IPS-NIHi7 (cell line): ENCODE results near the gene ADCY7.
A peak's percentile ranks its signal among the peaks of the same experiment; 100 is the strongest.

Experiments
- DNase-seq: peaks from one replicate; pipeline ENCODE4 v3.0.0; 2012; ENCODE audit warnings: mixed read lengths; ENCODE audit errors: extremely low spot score

ADCY7 gene

DNA sequence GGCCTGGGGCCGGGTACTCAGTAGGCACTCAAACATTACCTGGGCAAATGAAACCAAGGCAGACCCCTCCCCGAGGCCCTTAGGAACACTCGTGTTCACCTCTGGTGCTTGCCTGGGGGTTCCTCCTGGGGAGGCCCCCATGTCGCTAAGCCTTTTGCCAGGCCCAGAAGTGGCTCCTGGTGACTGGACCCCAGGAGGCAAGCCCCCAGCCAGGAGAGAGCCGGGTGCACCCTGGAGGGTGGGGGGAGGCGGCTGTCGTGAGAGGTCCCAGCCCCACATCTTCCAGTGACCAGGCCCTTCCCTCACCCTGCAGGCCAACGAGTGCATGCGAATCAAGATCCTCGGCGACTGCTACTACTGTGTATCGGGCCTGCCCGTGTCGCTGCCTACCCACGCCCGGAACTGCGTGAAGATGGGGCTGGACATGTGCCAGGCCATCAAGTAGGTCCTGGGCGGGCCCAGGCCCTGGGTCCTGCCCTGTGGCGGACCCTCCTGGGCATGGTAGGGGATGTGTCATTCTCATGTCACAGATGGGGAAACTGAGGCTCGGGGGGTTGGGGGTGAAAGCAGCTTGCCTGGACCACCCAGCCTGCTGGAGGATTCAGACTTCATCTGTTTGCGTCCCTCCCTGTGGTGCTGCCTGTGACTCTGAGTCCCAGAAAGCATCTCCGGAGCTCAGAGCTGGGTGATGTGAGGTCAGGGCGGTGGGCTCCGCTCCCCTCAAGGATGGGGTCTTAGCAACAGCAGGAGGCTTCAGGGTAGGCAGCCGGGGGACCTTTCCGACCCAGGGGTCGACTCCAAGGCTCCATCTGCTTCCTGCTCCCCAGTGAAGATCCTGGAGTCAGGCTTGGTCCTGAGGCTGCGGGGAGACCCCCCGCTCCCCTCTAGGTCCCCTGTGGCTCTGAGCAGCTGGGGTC is 32.5 kb downstream of the ADCY7 start:
- no peak for DNase-seq

DNA sequence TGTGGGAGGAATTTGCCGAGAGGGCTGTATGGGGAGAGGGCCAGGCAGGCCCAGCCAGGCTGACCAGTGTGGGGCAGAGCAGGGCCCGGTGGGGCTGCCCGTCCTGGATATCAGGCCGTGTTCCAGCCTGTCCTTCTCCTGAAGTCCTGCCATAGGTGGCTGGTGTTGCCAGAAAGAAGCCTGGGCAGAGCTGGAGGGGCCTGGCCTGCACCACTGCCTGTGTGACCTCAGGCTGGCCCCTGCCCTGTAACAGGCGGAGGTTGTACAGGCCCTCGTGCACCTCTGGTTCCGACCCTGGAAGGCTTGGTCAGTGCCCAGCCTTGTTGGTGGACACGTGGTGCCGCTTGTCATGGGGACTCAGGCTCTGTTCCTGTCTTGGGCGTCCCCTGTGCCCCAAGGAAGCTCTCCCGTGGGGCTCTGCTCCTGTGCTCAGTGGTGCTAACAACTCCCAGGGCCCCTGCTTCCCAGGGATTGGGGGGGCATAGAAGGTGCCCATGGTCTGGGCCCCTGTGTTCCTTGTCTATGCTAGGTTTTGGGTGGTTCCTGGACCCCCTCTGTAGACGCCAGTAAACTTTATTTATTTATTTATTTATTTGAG is 33.3 kb downstream of the ADCY7 start:
- no peak for DNase-seq

DNA sequence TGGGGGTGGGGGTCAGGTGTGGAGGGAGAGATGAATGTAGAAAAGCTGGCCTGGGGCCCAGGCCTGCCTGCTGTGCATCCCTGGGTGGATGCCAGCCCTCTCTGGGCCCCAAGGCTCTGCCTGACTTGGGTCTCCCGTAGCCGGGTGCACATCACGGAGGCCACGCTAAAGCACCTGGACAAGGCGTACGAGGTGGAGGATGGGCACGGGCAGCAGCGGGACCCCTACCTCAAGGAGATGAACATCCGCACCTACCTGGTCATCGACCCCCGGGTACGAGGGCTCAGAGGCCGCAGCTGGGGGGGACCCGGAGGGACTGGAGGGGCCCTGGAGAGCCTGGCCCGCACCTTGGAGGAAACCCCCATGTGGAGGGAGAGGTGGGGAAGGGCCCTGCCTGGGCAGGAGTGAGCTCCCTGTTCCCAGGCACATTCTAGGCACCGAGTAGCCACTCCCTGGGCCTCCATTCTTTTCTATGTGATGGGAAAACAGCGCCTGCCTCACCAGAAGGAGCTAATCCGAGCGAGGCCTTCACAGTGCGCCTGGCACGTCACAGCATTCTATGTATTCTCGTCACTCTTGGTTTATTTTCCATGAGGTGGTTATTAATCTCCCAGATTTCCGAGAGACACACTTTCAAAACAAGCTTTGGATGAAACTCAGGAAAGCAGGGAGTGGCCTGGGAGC is 34.7 kb downstream of the ADCY7 start:
- no peak for DNase-seq

DNA sequence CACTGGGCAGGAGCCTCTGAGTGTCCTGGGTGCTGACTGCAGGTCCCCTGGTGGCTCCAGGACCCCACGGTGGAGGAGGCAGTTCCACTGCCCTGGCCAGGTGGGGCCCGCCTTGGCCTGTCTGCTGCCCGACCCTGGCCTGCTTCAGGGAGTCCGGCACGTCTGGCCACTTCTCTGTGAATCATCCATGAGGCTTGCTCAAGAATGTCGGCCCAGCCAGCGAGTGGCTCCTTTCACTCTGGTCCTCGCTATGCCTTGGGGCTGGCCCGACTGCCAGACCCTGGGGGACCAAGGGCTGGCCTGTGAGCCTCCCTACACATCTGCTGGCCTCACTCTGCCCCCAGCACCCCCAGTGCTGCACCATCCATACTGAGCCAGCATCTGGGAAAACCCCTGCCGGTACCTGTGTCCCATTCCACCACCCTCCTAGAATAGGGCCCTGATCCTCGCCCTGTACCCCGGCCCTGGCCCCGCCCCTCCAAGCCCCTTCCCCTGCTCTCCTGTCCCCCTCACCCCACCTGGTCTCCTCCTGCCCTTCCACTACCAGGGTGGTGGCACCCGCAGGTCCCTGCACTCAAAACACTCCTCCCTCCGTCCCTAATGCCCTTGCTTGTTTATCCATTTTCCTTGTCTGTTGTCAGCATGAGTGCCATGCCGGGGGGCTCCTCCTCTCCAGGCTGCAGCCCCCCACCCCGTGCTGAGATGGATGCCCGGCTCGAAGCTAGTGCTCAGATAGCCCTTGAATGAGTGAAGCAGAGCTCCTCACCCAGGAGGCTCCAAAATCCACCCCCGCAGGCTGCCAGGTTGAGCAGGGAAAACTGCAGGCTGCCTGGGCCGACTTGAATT is 35.5 kb downstream of the ADCY7 start:
- DNase-seq = no peak

DNA sequence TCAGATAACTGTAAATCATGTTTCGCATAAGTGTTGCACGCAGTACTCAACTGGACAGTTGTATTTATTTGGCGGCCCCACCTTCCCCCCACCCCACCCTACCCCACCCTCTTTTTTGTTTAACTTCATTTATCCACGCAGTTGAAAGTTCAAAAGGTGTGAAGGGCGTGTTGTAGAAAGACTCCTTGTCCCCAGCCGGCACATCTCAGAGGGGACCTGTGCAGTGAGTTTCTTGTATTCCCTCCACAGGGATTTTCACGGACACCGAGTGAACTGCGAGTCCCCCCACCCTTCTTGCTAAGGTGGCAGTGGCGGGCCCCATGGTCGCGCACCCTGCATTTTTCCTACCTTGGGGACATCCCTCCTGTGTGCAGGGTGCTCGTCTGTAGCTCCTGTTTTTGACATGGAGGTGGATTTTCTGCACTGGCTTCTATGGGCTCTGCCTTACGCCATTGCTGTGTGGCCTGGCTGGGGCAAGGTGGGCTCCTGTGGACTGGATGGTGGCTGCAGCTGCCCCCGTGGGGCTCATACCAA is 36.2 kb downstream of the ADCY7 start:
- DNase-seq = no peak

DNA sequence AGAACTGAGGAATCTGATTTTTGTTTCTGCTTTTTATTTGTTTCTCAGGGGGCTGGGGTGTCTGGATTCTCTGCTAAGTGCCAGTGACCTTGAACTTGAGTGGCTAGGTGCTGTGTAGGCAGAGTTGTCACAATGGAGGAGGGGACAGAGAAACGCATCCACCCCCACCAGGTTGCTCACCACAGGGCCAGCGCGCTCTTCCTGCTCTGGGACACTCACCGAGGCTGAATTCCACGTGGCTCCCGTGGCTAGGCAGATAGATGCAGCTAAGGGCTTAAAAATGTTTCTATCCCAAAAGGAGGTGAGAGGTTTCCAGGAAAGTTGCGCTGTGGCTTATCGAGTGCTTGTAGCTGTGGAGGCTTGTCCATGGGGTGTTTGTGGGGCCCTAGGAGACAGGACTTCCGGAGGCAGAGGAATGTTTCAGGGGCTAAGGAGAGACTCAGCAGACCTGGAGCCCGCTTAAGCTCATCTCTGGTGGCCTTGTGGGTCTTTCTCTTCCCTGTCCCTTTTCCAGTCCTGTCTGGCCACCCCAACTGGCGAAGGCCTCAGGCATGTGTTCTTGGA is 36.8 kb downstream of the ADCY7 start:
- DNase-seq = no peak

DNA sequence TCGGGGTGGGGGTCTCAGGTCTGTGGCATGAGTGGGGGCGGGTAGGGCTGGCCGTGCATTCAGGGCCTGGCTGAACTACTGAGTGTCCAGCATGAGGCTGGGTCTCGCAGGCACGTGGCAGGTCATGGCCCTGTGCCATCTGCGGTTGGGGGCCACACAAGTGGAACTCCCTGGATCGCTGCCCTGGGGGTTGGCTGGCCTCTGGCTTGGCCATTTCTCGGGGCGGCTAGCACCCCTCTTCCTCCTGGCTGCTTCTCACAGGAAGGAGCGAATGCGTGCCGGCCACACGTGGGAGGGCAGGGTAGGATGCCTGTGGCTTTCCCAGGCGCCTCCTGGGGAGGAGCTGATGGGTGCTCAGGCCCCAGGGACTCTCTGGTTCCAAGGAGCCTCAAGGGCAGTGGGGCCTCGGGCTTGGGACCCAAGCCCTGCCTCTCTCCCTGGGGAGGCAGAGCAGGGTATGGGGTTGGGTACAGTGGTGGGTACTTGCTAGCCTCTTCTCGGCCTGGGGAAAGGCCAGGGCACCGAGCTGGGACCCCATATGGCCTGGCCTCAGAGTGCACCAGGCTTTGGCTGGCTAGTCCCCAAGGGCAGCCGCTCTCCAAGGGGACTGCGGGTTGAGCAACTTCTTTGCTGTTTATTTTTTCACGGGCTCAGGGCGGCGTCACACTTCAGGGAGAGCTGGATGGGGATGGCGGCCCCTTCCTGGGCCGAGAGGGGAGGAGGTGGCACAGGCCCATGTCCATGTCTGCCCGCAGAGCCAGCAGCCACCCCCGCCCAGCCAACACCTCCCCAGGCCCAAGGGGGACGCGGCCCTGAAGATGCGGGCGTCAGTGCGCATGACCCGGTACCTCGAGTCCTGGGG is 37.5 kb downstream of the ADCY7 start:
- DNase-seq = no peak

DNA sequence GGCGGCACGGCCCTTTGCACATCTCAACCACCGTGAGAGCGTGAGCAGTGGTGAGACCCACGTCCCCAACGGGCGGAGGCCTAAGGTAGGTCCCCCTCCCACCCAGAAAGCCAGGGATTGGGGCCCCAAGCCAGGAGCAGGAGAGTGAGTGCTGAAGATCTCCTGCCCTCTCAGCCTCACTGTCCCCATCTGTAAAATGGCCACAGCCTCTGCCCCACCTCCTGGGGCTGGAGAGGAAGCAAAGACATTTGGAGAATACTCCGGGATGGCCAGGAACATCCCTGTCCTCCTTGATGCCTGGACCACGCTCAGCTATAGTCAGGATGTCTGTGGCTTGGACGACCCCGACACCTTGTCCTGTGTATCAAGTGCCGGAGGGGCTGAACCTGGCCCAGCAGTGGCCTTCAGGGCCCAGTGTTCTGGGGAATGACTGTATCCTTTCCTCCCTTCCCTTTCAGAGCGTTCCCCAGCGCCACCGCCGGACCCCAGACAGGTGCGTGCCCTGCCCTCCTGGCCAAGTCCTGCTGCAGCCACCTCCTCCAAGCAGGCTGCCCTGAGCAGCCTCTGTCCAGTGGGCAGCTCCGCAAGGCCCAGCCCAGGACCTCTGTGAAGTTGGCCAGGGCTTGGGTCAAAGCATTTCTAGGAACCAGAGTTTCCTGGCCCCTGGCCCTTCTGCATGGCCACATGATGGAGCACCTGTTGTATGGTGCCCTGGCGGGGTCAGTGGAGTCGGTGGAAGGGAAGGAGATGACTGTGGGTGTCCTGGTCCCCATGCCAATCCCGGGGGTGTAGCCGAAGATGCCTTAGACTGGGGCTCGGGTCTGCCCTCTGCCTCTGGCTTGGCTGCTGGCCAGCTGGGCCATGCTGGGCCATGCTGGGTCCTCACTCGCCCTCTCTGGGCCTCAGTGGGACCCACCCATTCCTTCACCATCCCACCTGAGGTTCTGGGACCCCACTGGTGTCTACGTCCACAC is 38.4 kb downstream of the ADCY7 start:
- no peak for DNase-seq

DNA sequence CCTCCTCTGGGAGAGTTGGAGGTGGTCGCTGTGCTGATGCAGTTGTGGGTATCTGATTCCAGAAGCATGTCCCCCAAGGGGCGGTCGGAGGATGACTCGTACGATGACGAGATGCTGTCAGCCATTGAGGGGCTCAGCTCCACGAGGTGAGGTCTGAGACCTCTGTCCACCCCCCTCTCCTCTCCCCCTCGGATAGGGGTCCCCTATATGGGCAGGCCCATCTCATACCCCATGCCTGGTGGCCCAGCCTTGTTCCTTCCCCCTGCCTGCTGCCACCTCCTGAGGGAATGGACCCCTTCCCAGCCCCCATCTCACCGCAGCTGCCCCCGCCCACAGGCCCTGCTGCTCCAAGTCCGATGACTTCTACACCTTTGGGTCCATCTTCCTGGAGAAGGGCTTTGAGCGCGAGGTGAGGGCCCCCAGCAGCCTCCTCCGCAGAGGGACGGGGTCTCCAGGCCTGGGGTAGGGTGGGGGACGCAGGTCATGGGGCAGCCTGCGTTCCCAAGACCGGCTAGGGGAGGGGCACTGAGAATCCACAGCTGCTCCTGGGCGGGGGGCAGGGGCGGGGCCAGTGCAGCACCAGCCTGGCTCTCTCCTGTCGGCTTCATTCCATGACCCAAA is 39.2 kb downstream of the ADCY7 start:
- DNase-seq = no peak

DNA sequence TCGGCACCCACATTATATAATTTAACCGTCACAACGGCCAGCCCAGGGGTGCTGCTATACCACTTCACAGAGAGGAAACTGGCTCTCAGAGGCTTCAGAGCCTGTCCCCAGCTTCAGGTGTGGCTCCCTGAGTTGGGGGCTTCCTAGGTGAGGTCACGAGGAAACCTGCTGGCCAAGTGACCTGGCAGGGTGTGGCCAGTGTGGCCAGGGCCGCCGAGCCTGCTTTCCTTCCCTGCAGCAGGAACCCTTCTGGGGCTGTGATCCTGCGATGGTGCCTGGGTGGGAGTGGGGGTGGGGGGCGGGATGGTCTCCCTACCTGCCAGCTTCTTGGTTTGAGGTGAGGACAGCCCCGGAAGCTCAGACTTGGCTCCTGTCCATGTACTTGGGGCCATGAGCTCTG is 39.9 kb downstream of the ADCY7 start:
- DNase-seq = no peak

DNA sequence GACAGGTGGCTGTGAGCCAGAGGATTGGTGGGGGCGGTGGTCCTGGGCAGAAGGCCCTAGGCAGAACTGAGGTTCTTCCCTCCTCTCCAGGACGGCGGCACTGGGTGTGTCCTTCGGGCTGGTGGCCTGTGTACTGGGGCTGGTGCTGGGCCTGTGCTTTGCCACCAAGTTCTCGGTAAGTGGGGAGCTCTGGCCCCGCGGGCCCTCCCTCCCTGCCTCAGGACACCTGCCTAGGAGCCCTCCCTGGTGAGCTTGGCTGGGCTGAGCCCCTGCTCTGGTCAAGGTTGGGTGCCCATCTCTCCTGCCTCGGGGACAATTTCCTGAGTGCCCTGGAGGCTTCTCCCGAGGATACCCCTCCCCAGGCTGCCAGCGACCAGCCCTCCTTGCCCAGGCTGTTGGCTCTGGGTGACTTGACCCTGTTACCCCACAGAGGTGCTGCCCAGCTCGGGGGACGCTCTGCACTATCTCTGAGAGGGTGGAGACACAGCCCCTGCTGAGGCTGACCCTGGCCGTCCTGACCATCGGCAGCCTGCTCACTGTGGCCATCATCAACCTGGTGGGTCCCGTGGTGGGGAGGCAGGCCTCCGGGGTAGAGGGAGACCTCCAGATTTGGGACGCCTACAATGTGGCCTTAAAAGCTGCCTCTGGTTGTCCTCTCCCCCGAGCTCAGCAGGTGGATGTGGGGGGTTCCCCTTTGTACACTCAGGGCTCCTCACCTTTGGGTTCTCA is 42.0 kb downstream of the ADCY7 start:
- DNase-seq = no peak

DNA sequence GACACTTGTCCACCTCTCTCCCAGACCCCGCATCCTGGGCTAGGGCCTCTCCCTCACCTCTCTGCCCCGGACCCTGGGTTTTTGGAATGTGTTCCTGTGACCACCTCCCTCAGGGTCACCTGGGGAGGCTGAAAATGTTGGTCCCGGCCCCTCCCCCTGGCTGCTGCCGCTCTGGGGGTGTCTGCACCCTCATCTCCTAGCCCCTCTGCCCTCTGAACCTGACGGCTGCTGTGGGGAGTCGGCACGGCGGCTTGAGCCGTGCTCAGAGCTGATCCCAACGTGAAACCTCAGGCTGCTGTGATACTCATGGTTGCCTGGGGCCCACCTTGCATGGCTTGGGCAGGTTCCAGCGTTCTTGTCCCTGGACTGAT is 42.8 kb downstream of the ADCY7 start:
- DNase-seq = no peak

DNA sequence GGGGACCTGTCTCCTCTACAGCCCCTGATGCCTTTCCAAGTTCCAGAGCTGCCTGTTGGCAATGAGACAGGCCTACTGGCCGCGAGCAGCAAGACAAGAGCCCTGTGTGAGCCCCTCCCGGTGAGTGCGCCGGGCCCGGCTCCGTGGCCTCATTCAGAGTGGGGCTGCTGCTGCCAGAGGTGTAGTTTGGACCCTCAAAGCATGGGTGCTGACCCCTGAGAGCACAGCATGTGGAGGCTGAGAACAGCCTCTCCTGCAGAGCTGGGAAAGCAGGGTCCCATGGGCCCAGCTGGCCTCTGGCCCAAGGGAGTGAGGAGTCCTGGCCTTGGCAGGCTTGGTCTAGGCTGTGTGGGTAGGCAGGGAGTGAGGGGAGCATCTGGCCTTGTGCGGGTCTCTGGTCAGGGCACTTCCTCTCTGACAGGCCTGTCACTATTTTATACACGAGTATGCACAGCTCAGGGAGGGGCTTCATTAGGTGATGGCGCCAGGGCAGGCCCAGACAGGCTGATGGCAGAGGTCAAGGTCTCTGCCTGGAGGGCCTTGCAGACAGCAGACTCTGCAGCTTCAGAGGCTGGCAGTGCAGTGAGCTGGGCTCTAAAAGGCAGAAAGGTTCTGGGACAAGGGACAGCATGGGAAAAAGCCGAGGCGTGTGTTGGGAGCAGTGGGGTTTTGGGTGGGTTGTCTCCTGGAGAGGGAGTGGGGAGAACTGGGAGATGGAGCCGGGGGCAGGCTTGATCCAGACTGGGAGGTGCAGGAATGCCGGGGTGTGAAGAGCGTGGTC is 43.4 kb downstream of the ADCY7 start:
- no peak for DNase-seq

DNA sequence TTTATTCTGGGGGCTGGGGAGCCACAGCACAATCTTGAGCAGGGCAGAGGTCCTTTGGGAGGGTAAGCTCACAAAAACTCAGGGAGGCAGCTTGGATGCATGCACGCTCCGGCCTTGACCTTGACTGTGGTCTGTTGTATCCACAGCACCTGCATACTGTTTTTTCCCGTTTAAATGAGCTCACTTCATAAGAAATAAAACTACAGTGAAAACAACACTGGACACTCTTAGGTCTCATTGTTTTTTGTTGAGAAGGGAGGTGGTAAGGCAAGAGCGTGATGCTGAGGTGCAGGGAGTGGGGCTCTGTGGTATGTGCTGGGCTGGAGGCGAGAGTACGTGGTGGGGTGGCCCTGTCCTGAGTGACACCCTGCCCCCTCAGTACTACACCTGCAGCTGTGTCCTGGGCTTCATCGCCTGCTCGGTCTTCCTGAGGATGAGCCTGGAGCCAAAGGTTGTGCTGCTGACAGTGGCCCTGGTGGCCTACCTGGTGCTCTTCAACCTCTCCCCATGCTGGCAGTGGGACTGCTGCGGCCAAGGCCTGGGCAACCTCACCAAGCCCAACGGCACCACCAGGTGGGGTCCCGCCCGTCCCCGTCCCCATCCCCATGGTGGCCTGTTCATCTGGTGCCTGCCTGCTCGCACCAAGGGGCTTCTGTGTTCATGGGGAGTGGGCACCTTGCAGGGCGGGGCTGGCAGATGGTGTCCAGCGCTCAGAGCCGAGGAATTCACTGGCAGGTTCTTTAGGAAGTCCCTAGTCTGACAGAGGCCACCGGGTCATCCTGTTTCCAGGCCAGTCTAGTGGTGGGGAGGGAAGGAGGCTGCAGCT is 44.2 kb downstream of the ADCY7 start:
- DNase-seq = peak; percentile 24

DNA sequence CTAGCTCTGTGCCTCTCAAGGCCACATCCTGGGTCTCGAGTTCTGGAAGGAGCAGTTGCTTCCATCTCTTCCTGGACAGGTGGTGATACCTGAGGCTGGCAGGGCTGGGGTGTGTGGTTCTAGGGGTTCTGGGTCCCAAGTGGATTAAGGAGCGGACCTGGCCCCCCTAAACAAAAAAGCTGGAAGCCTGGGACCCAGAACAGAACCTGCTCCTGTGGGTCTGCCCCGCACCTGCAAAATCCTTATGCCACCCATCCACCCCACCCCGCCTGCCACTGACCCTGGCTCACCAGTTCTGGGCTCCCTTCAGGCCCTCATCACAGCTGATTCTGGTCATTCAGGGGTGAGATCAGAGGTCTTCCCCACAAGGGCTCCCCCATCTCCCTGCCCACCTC is 44.8 kb downstream of the ADCY7 start:
- DNase-seq = peak; percentile 8

DNA sequence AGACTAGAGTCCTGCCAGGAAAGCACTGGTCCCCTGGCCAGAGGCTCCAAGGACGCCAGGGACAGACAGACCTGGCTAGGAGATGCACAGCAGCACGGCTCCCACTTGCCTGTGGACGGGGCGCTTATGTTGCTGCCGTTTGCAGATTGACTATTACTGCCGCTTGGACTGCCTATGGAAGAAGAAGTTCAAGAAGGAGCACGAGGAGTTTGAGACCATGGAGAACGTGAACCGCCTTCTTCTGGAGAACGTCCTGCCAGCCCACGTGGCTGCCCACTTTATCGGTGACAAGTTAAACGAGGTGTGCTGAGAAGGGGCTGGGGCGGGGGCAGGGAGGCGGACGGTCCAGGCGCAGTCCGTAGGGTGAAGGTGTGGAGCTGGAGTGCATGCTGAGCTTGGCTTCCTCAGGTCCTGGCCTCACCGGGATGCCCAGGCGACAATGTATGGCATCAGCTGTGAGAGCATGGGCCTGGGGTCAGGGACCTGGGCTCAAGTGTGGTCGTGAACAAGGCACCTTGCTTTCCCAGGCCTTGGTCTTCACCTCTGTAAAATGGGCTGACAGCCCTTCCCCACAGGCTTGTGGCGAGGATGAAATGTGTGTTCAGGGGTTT is 45.6 kb downstream of the ADCY7 start:
- DNase-seq = peak; percentile 14
